GM21381 (cell line): Measurements from ENCODE around the gene SAMD4B.
"Not testable (repeated sequence)": the region's sequence is repeated elsewhere in the genome, so short reads cannot be mapped to it uniquely, and the experiment has no call there.

Source experiments
- ATAC-seq: cut with Tn5 transposase; IDR thresholded peaks from one replicate; pipeline ENCODE4 v1.9.1; 2021; ENCODE audit warnings: mild to moderate bottlenecking, moderate library complexity; ENCODE audit not compliant: unreplicated experiment

SAMD4B gene, protein sequence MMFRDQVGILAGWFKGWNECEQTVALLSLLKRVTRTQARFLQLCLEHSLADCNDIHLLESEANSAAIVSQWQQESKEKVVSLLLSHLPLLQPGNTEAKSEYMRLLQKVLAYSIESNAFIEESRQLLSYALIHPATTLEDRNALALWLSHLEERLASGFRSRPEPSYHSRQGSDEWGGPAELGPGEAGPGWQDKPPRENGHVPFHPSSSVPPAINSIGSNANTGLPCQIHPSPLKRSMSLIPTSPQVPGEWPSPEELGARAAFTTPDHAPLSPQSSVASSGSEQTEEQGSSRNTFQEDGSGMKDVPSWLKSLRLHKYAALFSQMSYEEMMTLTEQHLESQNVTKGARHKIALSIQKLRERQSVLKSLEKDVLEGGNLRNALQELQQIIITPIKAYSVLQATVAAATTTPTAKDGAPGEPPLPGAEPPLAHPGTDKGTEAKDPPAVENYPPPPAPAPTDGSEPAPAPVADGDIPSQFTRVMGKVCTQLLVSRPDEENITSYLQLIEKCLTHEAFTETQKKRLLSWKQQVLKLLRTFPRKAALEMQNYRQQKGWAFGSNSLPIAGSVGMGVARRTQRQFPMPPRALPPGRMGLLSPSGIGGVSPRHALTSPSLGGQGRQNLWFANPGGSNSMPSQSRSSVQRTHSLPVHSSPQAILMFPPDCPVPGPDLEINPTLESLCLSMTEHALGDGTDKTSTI

DNA sequence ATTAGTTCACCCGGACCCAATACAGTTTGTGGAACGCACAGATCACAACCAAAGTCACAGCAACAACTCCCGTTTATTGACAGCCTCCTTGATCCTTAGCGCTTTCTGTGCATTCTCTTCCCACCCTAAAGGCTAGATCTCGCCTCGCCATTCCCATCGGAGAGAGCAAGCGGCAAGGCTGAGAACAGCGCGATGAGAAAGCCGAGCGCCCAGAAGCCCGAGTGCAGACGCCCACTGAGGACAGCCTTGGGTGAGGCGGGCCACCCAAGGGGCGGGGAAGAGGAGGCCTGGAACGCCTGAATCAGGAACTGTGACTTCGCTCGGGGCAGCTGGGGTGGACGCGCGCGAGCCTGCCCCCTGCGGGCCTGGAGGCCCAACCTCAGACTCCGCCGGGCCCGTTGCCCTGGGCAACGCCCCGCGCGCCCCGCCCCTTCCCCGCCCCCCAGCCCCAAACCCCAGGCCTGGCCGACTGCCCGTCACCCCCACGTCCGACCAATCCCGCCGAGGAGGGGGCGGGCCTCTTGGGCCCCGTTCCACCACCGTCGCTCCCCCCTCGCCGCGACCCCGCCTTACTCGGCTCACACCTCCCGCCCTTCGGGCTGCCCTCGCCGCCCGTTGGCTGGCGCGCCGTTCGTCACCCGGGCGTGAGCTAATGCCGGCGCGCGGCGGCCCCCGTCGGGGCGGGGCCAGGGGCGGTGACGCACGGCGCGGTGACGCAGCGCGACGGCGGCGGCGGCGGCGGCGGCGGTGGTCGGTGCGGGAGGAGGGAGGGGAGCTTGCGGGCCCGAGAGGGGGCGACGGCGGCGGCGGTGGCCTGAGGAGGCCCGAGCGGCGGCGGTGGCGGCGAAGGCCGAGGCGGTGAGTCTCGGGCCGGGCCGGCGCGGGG, at the start of gene SAMD4B:
SAMD4B (plus strand) TSS at position 703 of the 886 bp plus-strand sequence. CDS start 14,473 bp downstream, outside the sequence.
- ATAC-seq, result peak; percentile 92

DNA sequence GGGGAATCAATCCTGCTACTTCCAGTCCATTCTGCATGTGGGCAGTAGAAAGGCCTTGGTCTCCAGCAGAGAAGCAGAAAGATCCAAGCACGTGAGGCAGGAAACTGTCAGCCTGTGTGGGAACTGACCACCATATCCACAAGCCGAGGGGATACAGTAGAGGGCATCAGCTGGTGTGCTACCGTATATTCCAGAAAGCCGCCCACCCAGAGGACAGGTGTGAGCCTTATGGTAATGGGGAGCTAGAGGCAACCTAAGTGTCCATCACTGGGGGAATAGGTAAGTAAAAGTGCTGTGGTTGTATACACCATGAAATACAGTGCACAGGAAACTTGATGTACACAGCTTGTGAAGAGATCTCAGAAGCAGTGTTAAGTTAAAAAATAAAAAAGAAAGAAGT, 48.8 kb upstream of the SAMD4B start:
- no peak for ATAC-seq

DNA sequence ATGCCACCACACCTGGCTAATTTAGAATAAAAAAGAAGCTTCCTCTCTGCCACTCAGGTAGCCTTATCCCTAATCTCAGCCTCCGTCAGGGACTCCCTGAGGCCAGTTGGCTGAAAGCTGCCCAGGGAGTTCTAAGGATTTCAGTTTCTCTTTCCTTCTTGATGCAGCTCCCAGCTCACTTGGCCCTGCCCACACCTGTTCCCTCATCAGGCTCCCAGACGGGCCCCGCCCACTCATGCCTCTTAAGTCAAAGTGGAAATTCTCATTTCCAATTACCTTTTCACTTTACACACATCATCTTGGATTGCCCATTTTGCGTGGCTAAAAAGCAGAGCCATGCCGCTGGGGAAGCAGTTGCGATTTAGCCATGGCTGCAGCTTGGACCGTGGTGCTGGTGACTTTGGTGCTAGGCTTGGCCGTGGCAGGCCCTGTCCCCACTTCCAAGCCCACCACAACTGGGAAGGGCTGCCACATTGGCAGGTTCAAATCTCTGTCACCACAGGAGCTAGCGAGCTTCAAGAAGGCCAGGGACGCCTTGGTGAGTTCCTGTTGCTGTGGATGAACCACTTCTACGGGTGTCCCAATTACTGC, 46.1 kb upstream of the SAMD4B start, which contains the start of gene IFNL1:
IFNL1 (plus strand) TSS at position 353 of the 591 bp plus-strand sequence; CDS start at position 368, 15 bp downstream.
- ATAC-seq, result no peak

DNA sequence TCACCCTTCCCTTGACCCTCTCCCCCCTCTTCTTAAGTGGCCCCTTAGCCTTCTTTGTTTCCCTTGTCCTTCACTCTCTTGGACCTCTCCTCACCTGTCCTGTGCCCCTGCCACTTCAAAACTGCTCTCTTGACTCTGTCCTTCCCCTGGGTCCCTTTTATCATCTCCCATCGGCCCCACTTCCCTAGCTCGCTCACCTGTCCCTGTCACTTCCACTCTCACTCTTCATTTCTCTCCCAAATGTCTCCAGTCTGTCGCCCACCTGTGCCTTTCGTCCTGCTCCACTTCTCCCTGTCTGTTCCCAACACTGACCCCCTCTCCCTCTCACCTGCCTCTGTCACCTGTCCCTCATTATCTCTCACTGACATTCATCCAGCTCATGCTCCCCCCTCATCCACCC, 45.3 kb upstream of the SAMD4B start:
- ATAC-seq, result no peak

DNA sequence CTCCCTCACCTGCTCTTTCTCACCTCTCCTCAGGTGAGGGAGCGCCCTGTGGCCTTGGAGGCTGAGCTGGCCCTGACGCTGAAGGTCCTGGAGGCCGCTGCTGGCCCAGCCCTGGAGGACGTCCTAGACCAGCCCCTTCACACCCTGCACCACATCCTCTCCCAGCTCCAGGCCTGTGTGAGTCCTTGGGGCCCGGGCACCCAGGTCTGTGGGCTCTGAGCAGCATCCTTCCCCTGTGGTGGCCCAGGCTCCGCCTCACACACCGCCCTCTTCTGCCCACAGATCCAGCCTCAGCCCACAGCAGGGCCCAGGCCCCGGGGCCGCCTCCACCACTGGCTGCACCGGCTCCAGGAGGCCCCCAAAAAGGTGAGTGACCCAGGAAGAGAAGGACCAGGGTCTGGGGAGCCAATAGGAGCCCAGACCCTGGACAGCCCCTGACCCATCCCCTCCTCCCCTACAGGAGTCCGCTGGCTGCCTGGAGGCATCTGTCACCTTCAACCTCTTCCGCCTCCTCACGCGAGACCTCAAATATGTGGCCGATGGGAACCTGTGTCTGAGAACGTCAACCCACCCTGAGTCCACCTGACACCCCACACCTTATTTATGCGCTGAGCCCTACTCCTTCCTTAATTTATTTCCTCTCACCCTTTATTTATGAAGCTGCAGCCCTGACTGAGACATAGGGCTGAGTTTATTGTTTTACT, 44.1 kb upstream of the SAMD4B start:
- no peak for ATAC-seq

DNA sequence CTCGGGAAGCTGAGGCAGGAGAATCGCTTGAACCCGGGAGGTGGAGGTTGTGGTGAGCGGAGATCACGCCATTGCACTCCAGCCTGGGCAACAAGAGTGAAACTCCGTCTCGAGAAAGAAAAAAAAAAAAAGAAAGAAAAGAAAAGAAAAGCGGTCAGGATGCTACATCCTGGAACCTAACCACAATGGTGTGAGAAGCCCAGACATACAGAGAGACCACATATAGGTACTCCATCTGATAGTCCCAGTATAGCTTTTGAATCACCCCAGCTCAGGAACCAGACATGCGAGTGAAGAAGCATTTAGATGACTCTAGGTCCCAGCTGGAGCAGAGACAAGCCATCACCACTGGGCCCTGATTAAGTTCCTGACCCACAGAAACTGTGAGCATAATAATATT, 42.8 kb upstream of the SAMD4B start:
- ATAC-seq, result no peak

DNA sequence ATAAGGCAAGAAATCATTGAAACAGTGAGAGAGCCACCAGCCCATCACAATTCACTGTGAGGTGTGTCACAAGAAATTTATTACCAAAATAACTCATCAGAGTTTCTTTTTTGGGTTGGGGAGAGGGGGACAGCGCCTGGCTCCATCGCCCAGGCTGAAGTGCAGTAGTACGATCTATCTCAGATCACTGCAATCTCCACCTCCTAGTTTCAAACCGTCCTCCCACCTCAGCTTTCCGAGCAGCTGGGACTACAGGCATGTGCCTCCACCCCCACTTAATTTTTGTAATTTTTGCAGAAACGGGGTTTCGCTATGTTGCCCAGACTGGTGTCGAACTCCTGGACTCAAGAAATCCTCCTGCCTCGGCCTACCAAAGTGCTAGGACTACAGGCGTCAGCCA, 42.4 kb upstream of the SAMD4B start:
- no peak for ATAC-seq

DNA sequence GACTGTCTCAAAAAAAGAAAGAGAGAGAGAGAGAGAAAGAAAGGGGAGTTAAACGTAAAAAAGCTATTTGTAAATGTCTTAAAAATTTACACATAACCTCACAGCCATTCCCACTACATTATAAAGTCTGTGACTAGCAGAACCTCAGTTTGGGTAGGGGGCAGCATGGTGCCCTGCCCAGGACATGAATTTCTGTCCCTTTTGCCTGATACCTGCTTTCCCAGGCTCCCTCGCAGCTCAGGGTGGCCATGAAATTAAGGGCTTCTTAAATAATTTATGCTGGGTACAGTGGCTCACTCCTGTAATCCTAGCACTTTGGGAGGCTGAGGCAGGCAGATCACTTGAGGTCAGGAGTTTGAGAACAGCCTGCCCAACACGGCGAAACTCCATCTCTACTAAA, 41.2 kb upstream of the SAMD4B start:
- ATAC-seq, result no peak

DNA sequence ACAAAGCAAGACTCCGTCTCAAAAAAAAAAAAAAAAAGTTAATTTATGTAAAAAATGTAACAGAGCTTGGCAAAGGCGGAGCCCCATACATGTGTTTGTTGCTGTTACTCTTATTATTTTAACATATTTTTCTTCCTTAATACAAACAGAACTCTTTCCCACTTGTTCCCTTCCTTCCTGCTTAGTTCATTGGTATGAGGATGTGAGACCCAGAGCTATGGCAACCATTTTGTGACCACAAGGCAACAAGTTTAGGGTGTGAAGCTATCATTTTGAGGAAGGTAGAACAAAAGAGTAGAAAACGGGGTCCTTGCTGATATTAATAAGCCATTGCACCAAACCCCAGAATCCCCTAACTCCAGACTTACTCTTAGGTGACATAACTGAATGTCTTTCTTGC, 40.7 kb upstream of the SAMD4B start:
- ATAC-seq, result no peak

DNA sequence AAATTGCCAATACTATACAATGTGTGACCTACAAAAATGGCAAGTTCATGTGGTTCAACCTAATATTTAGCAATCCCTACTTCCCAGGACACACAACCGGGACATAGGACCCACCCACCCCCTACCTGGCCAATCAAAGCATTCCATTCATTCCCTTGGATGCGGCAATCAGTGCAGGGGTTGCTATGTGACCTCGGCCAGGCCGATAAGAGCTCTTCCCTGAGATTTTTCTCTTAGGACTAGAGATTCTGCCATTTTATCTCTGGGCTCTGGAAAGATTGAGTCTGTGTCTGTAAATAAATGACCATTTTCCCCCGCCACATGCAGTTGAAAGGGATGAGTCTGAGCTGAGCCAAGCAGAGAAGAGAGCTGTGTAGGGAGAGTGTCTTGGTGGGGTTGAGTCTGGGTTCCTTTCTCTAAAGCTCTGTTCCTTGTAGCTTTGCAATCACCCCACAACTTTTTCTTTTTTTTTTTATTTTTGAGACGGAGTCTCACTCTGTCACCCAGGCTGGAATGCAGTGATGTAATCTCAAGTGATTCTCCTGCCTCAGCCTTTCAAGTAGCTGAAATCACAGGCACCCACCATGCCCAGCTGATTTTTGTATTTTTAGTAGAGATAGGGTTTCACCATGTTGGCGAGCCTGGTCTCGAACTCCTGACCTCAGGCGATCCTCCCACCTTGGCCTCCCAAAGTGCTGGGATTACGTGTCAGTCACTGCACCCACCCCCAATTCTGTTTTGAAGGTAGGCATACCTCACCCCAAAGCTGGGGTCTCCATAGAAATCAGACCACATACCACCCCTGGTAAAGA, 38.6 kb upstream of the SAMD4B start:
- no peak for ATAC-seq

DNA sequence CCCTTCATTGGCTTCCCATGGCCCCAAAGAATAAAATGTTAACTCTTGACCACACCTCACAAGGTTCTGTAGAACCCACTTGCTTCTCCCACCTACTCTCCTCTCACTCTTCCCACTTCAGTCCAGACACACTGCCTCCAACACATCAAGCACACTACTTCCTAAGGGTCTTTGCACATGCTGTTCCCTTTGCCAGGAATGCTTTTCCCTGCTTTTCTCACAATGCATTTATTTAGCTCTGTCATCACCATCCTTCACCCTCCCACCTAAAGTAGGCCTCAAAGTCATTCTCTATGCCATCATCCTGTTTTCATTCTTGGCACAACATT, 38.1 kb upstream of the SAMD4B start:
- no peak for ATAC-seq

DNA sequence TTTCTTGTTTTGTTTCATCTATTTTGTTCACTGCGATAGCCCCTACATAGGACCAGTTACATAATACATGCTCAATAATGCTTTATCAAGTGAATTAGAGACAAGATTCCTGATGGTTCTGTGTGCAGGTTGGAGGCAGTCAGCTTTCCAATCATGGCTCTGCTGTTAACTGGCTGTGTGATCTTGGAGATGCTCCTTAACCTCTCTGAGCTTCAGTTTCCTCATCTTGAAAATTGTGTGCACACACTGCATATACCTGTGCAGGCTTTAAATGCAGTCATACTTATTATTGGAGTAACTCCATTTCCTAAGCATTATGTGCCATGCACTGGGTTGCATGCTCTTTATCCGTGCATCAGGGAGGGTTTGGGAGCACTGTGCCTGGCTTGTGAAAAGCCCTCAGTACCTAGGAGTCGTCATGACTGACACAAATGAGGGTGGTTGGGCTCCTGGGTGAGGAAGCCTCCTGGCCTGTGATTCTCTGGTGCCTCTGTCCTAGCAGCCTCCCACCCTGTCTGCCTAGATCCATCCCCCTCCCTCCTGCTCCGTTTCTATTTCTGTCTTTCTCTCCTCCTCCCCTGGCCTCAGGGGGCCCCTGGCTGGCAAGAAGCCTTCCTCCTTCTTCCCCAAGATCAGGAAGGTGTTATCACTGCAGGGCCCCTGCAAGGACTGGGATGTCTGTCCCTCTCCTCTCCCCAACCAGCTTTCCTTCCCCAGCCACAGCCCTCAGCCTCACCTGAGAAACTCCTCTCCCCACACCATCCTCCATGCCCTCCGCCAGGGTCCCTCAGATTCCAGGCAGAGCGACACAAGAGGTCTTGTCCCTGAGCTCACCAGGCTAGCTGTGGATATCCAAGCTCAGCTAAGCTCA, 37.3 kb upstream of the SAMD4B start:
- no peak for ATAC-seq

DNA sequence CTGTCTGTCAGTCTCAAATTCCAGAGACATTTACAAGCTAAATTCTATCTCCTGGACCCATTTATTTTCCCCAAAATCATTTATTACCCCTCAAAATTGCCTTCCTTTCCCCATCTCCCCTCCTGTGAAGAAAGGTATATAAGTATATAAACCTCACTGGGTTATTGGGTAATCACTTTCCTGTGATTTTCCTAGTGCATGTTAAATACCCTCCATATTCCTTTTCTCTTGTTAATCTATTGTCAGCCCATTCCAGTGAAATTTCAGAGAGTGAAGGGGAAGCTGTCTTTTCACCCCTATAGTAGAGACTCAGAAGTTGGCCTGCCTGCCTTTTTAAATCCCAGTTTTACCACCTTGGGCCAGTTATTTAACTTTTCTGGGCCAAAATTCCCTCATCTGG, 36.1 kb upstream of the SAMD4B start:
- ATAC-seq, result no peak

DNA sequence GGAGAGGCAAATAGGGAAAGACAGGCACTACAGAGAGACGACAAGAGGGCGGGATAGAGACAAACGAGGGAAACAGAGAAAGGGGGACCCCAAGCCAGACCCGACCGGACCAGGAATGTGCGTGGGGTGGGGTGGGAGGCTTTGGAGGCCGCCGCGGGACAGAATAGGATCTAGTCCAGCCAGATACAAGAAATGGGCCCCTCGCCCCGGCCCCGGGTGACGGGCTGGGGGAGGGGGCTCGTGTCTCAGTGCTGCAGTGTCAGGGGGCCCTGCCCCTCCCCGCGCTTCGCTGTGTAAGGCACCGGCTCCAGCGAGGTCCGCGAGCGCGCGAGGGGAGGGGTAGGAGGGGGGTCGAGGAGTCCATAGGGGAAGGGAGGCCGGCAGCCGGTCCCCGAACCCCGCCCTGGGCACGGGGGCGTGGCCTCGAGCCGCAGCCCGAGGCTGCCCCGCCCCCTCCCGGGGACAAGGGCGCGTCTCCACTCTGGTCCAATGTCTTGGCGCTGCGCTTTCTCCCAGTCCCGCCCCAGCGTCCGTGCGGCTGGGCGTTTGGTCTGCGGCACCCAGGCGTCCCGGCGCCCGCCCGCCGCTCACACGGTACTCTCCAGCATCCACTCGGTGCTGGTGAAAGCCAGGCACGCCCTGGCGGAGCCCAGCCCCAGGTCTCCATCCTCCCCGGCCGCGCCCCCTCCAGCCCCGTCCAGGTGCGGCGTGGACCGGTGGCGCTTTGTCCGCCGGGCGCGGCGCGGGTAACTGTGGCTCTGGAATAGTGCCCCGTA, 35.0 kb upstream of the SAMD4B start:
- no peak for ATAC-seq

DNA sequence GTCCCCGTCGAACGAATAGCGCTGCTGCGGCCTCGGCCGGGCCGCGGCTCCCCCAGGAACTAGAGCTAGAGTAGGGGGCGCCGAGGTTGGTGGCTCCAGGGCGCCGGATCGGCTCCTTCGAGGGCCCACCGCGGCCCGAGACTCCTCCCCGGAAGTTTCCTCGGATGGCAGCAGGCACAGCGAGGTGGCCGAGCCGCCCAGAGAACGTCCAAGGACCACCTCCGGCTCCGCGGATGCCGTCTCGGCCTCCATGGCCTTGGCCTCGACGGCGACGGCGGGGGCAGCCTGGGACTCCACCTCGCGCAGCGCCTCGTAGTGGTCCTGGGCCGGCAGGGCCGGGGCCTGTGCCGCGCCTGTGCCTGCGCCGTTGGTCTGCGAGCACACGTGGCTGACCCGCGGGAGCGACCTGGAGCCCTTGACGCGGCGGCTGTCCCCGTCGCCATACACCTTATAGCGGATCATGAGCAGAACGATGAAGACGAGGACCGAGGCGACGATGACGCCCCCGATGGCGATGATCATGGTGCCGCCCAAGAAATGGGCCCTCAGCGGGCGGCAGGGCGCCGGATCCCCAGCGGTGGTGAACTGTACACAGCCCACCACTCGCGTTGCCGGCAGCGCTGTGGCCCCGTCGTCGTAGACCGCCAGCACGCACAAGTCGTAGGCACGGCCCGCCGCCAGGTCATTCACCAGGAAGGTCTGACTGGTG, 34.2 kb upstream of the SAMD4B start:
- no peak for ATAC-seq

DNA sequence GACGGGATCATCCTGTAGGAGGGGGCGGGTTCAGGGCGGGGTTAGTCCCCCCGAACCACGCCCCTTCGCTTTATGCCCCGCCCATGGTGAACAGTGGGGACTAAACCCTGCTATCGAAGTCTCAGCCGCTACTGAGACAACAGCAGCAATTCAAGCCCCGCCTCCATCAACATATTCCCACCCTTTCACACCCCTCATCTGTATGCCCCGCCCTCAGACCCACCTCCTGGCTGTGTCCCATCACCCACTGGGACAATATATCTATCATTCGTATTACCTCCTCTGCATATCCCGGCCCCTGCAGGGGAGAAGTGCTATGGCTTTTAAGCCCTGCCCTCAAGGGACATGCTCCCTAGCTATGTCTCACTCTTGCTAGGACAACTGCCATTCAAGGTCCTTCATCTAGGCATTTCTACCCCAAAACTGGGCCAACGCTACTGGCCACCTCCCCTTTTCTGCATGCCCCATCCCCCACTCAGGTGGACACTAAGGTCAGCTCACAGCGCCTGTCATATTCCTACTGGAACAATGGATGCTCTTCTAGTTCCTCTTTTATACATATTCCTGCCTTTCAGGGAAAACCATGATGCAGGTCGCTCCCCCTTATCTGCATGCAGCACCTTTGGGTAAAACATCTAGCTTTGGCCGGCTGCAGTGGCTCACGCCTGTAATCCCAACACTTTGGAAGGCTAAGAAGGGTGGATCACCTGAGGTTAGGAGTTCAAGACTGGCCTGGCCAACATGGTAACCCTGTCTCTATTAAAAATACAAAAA, 33.5 kb upstream of the SAMD4B start:
- ATAC-seq, result no peak

DNA sequence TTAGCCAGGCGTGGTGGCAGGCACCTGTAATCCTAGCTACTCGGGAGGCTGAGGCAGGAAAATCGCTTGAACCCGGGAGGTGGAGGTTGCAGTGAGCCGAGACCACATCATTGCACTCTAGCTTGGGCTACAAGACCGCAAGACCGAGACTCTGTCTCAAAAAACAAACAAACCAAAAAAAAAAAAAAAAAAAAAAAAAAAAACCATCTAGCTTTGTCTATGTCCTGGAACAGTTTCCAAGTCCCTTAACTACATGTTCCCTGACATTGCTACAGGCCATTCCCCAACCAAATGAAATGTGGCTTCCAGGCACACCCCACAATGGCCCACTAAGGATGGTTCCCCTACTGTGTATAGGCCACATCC, 32.9 kb upstream of the SAMD4B start:
- ATAC-seq, result not testable (repeated sequence)
